GM23248 (cell line): Measurements from ENCODE around the gene ATRX. TPM values are rescaled to one million over a fixed set of nuclear protein-coding genes. Genes with fewer than 3 reads are reported as not detected.
"Not testable (repeated sequence)": the region's sequence is repeated elsewhere in the genome, so short reads cannot be mapped to it uniquely, and the experiment has no call there.

Source experiments
- DNase-seq: peaks from one replicate; pipeline ENCODE4 v3.0.0-alpha.2; 2015
- H2AFZ ChIP-seq: fragments of 200-600 bp; sonication (generic); 2 replicates; pipeline ENCODE4 v1.6.1; 2016; ENCODE audit warnings: antibody characterized with exemption
- H3F3A ChIP-seq: fragments of 200-600 bp; sonication (generic); 2 replicates; pipeline ENCODE4 v1.6.1; 2016; ENCODE audit warnings: mild to moderate bottlenecking, antibody characterized with exemption, mixed run types; ENCODE audit not compliant: insufficient read depth
- H3K27ac ChIP-seq: fragments of 200-600 bp; sonication (generic); 2 replicates; pipeline ENCODE4 v1.5.1; 2016; ENCODE audit warnings: mild to moderate bottlenecking
- H3K27me3 ChIP-seq: fragments of 200-600 bp; sonication (generic); replicated peaks from 2 replicates; pipeline ENCODE4 v1.6.1; 2016; ENCODE audit warnings: mild to moderate bottlenecking; ENCODE audit not compliant: insufficient read depth
- H3K36me3 ChIP-seq: fragments of 200-600 bp; sonication (generic); 2 replicates; pipeline ENCODE4 v1.6.1; 2016; ENCODE audit warnings: low read depth, mild to moderate bottlenecking
- H3K4me1 ChIP-seq: fragments of 200-600 bp; sonication (generic); 2 replicates; pipeline ENCODE4 v1.6.1; 2016; ENCODE audit warnings: mild to moderate bottlenecking; ENCODE audit not compliant: insufficient read depth
- H3K4me2 ChIP-seq: fragments of 200-600 bp; sonication (generic); one replicate; pipeline ENCODE4 v1.6.1; 2016; ENCODE audit warnings: mild to moderate bottlenecking; ENCODE audit not compliant: unreplicated experiment
- H3K4me3 ChIP-seq: fragments of 200-600 bp; sonication (generic); 2 replicates; pipeline ENCODE4 v1.5.1; 2016; ENCODE audit warnings: mild to moderate bottlenecking
- H3K79me2 ChIP-seq: fragments of 200-600 bp; sonication (generic); 2 replicates; pipeline ENCODE4 v1.6.1; 2016; ENCODE audit warnings: mild to moderate bottlenecking; ENCODE audit not compliant: insufficient read depth
- H3K9ac ChIP-seq: fragments of 200-600 bp; sonication (generic); 2 replicates; pipeline ENCODE4 v1.6.1; 2016; ENCODE audit warnings: mild to moderate bottlenecking
- H3K9me2 ChIP-seq: fragments of 200-600 bp; sonication (generic); 2 replicates; pipeline ENCODE4 v1.6.1; 2016; ENCODE audit warnings: mixed run types, mild to moderate bottlenecking, moderate library complexity; ENCODE audit not compliant: insufficient read depth
- H3K9me3 ChIP-seq: fragments of 200-600 bp; sonication (generic); one replicate; pipeline ENCODE4 v1.6.1; 2017; ENCODE audit warnings: low read depth
- H4K20me1 ChIP-seq: fragments of 200-600 bp; sonication (generic); 2 replicates; pipeline ENCODE4 v1.6.0; 2016; ENCODE audit not compliant: insufficient read depth
- EZH2 ChIP-seq: fragments of 200-600 bp; sonication (generic); IDR thresholded peaks from 2 replicates; pipeline ENCODE4 v1.6.1; 2018; ENCODE audit warnings: antibody characterized with exemption, mild to moderate bottlenecking; ENCODE audit not compliant: insufficient read depth, poor library complexity, severe bottlenecking
- EZH2phosphoT487 ChIP-seq: fragments of 200-600 bp; sonication (generic); IDR thresholded peaks from 2 replicates; pipeline ENCODE4 v1.6.1; 2018; ENCODE audit warnings: antibody characterized with exemption, moderate library complexity, mild to moderate bottlenecking, low read depth; ENCODE audit not compliant: insufficient read depth
- WGBS, 2 experiments: methylation state at CpG; one replicate each; pipeline ENCODE4 v1.1.6; 2015 to 2017; ENCODE audit warnings: low lambda C conversion rate in 2 of 2, low coverage in 1 of 2; ENCODE audit errors: missing lambda C conversion rate in 2 of 2; 5-methylcytosine and 5-hydroxymethylcytosine counted together
- in situ Hi-C: fragments of 300-500 bp; cut with MboI; formaldehyde crosslinking; loops from 2 replicates; pipeline ENCODE4 v1.15.0; 2020
- polyA plus RNA-seq: library from polyadenylated mRNA; unstranded; fragments of >200 nt; fragmentation: Nextera tagmentation; extraction: Ambion mirVana; gene quantifications from 2 replicates; pipeline ENCODE4 v1.2.1, GENCODE V29; 2016
- total RNA-seq: library from RNA; depleted of rRNA; stranded (reverse); fragments of >200 nt; shearing (Covaris generic); gene quantifications from 2 replicates; pipeline ENCODE4 v1.2.3, GENCODE V29; 2014

The ATRX gene
- total and polyA plus RNA-seq, 2 experiments from 2014 or later = 52.7 to 74.6 TPM

DNA sequence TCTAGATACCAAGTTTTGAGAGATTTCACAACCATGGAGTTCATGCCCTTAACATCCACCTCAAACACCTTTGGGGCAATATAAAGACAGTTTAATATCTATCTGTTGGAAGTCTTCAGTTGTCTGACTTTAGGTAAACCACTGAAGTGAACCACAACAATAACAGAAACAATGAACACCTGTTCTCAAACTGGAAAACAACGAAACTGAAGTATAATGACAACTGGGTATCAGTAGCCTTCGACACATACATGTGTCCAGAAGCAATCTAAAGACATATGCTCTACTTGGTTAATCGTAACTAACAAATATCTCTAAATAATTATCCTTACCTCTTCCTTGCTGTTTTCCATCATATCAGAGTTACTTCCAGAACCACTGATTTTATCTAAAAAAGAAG lies 87.8 kb downstream of the ATRX start:
- Histone ChIP-seq H3K9me3 (no peaks in the 10 kb centered on the region), H3K36me3 (peaks cover 14% of the 10 kb centered on the region; the same call in 1 of the 2 replicates), H3K9me2 (no peaks in the 10 kb centered on the region), H3K4me1 (no peaks in the 10 kb centered on the region), H3K27ac (no peak overlapping the region), H3K27me3 (no peaks in the 10 kb centered on the region), H3K9ac (no peak overlapping the region), H3K4me2 (no peak overlapping the region), H2AFZ (no peak overlapping the region), H3F3A (no peaks in the 10 kb centered on the region), H4K20me1 (no peaks in the 10 kb centered on the region), H3K79me2 (peaks cover 50% of the 10 kb centered on the region), H3K4me3 (no peak overlapping the region)
- in situ Hi-C loops = loop anchor here (25.0 kb wide), 1 partner anchor 111 kb away; no protein-coding TSS in a partner anchor
- WGBS, 2 experiments = 100% methylated on average over 3 of the region's 3 CpGs
- DNase-seq = no peak
- no peak for TF ChIP-seq EZH2phosphoT487
- no peak for TF ChIP-seq EZH2

DNA sequence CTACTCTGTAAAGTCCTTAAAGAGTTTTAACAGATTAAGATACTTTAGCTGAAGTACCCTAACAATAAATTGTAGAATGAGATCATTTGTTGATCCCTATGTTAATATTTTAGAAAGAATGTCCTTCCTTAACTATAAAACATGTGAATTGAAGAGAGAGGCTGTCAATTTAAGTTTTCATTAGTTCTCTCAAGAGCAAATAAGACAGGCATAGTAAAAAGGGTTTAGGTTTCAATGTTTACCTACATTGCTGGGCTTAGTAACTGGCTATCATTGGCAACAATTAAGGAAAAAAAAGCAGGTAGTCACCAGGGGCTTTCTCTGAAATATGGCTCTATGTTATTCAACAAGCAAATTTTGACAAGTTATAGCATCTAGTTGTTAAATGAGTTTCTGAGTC lies 91.5 kb downstream of the ATRX start:
- Histone ChIP-seq H2AFZ (no peak overlapping the region), H3K4me1 (no peaks in the 10 kb centered on the region), H3K79me2 (peaks cover 26% of the 10 kb centered on the region), H4K20me1 (no peaks in the 10 kb centered on the region), H3K9me3 (no peaks in the 10 kb centered on the region), H3F3A (no peaks in the 10 kb centered on the region), H3K9ac (no peak overlapping the region), H3K36me3 (peaks cover 14% of the 10 kb centered on the region; the same call in 1 of the 2 replicates), H3K27ac (no peak overlapping the region), H3K4me2 (no peak overlapping the region), H3K9me2 (no peaks in the 10 kb centered on the region), H3K4me3 (no peak overlapping the region), H3K27me3 (no peaks in the 10 kb centered on the region)
- in situ Hi-C loops = loop anchor here (25.0 kb wide), 1 partner anchor 107 kb away; no protein-coding TSS in a partner anchor
- TF ChIP-seq EZH2 = no peak
- no peak for TF ChIP-seq EZH2phosphoT487
- no peak for DNase-seq

DNA sequence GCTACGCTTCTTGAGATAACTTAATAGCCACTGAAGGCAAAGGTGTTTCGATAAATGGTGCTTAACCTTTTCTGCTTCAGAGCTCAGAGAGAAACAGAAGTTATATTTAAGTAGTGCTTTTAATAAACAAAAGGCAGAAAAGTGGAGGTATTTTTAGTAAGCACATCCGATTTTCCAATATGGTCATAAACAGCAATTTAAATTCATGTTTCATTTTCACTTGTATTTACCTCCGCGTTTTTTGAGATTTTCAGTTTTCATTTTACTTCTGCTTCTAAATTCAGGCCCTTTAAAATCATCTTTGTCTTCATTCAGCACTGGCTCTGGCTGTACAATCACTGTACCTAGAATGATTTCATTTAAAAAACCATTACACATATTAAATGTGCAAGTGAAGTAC lies 92.4 kb downstream of the ATRX start:
- Histone ChIP-seq H3K4me2 (no peak overlapping the region), H2AFZ (no peak overlapping the region), H3K79me2 (peaks cover 17% of the 10 kb centered on the region), H3F3A (no peaks in the 10 kb centered on the region), H3K36me3 (peaks cover 14% of the 10 kb centered on the region; the same call in 1 of the 2 replicates), H3K4me3 (no peak overlapping the region), H3K4me1 (no peaks in the 10 kb centered on the region), H3K9me2 (no peaks in the 10 kb centered on the region), H4K20me1 (no peaks in the 10 kb centered on the region), H3K27ac (no peak overlapping the region), H3K9ac (no peak overlapping the region), H3K9me3 (no peaks in the 10 kb centered on the region), H3K27me3 (no peaks in the 10 kb centered on the region)
- in situ Hi-C loops = loop anchor here (25.0 kb wide), 1 partner anchor 106 kb away; no protein-coding TSS in a partner anchor
- WGBS, 2 experiments = 95 to 100% methylated on average over 4 to 5 of the region's 5 CpGs
- TF ChIP-seq EZH2 (no peak), EZH2phosphoT487 (no peak)
- DNase-seq = no peak

DNA sequence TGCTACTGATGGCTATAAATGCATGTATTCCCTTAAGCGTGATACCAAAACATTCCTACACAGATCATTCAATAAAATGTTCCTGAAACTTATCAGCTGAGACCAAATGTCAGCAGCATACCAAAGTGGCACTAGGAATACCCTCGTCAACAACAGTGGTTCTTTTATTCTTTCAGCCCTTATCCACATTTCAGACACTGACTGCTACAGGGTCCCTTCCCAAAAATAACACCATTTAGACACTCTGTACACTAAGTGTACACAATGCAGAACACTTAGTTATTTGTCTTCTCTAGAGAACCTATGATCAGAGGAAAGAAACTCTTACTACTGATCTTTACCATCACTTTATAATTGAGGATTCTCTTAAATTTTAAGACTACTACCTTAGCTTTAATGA lies 94.1 kb downstream of the ATRX start:
- Histone ChIP-seq H3K79me2 (no peaks in the 10 kb centered on the region; the same call in 1 of the 2 replicates), H4K20me1 (no peaks in the 10 kb centered on the region), H3K4me1 (no peaks in the 10 kb centered on the region), H3K9me2 (no peaks in the 10 kb centered on the region), H3K36me3 (peaks cover 6% of the 10 kb centered on the region; the same call in 1 of the 2 replicates), H3K9me3 (no peaks in the 10 kb centered on the region), H3K4me2 (no peak overlapping the region), H3F3A (no peaks in the 10 kb centered on the region), H2AFZ (no peak overlapping the region), H3K27ac (no peak overlapping the region), H3K4me3 (no peak overlapping the region), H3K9ac (no peak overlapping the region), H3K27me3 (no peaks in the 10 kb centered on the region)
- DNase-seq = no peak
- TF ChIP-seq EZH2phosphoT487 (no peak), EZH2 (no peak)
- 93 to 100% methylated on average over 2 of the region's 2 CpGs for WGBS, 2 experiments
- in situ Hi-C loops = loop anchor here (25.0 kb wide), 1 partner anchor 105 kb away; no protein-coding TSS in a partner anchor

DNA sequence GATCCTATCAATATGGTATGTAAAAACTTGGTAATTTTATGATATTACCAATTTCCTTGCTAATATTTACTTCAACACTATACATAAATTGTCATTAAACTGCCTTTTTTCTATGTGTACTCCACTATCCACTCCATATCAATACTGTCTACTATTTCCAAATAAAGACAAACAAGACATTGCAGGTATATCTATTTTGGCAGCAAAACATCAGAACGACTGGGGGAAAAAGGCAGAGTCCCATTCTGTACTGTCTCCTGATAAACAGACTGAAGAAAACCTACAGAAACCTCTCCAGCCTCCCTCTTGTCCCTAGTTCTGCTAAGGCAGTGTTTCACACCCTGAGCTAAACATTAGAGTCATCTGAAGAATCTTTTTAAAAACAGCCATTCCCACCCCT lies 96.6 kb downstream of the ATRX start:
- H2AFZ ChIP-seq = no peak overlapping the region
- WGBS, 2 experiments = 0 to 6% methylated on average over 1 of the region's 1 CpG
- no peak overlapping the region for H3K4me2 ChIP-seq
- TF ChIP-seq EZH2 (no peak), EZH2phosphoT487 (no peak)
- H3K9me2 ChIP-seq = no peaks in the 10 kb centered on the region
- no peaks in the 10 kb centered on the region for H3K27me3 ChIP-seq
- no peaks in the 10 kb centered on the region for H3F3A ChIP-seq
- no peak overlapping the region for H3K27ac ChIP-seq
- H3K36me3 ChIP-seq = no peaks in the 10 kb centered on the region
- H3K9ac ChIP-seq = no peak overlapping the region
- no peaks in the 10 kb centered on the region for H3K4me1 ChIP-seq
- in situ Hi-C loops = loop anchor here (25.0 kb wide), 1 partner anchor 102 kb away; no protein-coding TSS in a partner anchor
- H4K20me1 ChIP-seq = no peaks in the 10 kb centered on the region
- no peaks in the 10 kb centered on the region for H3K9me3 ChIP-seq
- H3K79me2 ChIP-seq = peaks cover 6% of the 10 kb centered on the region; the same call in 1 of the 2 replicates
- H3K4me3 ChIP-seq = no peak overlapping the region
- no peak for DNase-seq

DNA sequence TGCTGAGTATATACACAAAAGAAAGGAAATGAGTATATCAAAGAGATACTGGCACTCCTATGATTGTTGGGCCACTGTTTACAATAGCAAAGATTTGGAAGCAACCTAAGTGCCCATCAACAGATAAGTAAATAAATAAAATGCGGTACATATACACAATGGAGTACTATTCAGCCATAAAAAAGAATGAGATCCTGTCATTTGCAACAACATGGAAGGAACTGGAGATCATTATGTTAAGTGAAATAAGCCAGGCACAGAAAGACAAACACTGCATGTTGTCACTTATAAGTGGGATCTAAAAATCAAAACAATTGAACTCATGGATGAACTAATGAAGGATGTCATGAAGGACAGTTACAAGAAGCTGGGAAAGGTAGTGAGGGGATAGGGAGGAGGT lies 100.3 kb downstream of the ATRX start:
- H2AFZ ChIP-seq, H3K9me3 ChIP-seq, H3K9ac ChIP-seq, H4K20me1 ChIP-seq, H3K27me3 ChIP-seq, H3K9me2 ChIP-seq, H3K4me2 ChIP-seq, H3K79me2 ChIP-seq, DNase-seq, H3F3A ChIP-seq, H3K4me3 ChIP-seq, H3K27ac ChIP-seq, H3K4me1 ChIP-seq: not testable (repeated sequence)
- 100% methylated on average over 1 of the region's 1 CpG for WGBS, 2 experiments
- in situ Hi-C loops = loop anchor here (25.0 kb wide), 1 partner anchor 98 kb away; no protein-coding TSS in a partner anchor
- H3K36me3 ChIP-seq = peaks cover 12% of the 10 kb centered on the region; the same call in 1 of the 2 replicates
